HepG2 (cell line): Measurements from ENCODE around the gene ZMYND8. TPM values are rescaled to one million over a fixed set of nuclear protein-coding genes. Genes with fewer than 3 reads are reported as not detected.

ENCODE experiments used
- AGO2 ChIP-seq: fragments of 200-400 bp; formaldehyde crosslinking; optimal IDR thresholded peaks from 2 replicates; pipeline ENCODE3; 2017; ENCODE audit warnings: mild to moderate bottlenecking, low read depth, low read length, moderate library complexity
- CC2D1A ChIP-seq: sonication (generic); formaldehyde crosslinking; IDR thresholded peaks from 2 replicates; pipeline ENCODE4 v1.8.1; 2023; ENCODE audit warnings: mild to moderate bottlenecking, missing genetic modification reagents
- CHCHD3 ChIP-seq: sonication (generic); formaldehyde crosslinking; IDR thresholded peaks from 2 replicates; pipeline ENCODE4 v1.8.0; 2022; ENCODE audit warnings: mild to moderate bottlenecking, missing genetic modification reagents, moderate library complexity
- HNRNPH1 ChIP-seq: fragments of 200-400 bp; formaldehyde crosslinking; optimal IDR thresholded peaks from 2 replicates; pipeline ENCODE3; 2017; ENCODE audit warnings: mild to moderate bottlenecking, low read depth, low read length
- JUND ChIP-seq: sonication (generic); formaldehyde crosslinking; IDR thresholded peaks from 2 replicates; pipeline ENCODE4 v1.8.0; 2022; ENCODE audit warnings: mild to moderate bottlenecking, missing genetic modification reagents
- MIER3 ChIP-seq: IDR thresholded peaks from 2 replicates; pipeline ENCODE4 v1.6.1; 2016; ENCODE audit warnings: missing compliant biosample characterization, borderline replicate concordance
- POLR2A ChIP-seq, 2 experiments: IDR thresholded peaks; 2 replicates each; pipeline ENCODE4 v1.6.1; 2011; ENCODE audit warnings: low read depth in 2 of 2, low read length in 2 of 2, mild to moderate bottlenecking in 1 of 2, moderate library complexity in 1 of 2; ENCODE audit not compliant: insufficient read depth in 1 of 2
- SNAPC2 ChIP-seq: sonication (generic); formaldehyde crosslinking; IDR thresholded peaks from 2 replicates; pipeline ENCODE4 v1.8.1; 2022; ENCODE audit warnings: mild to moderate bottlenecking, missing genetic modification reagents
- ZMYM4 ChIP-seq: sonication (generic); formaldehyde crosslinking; IDR thresholded peaks from 2 replicates; pipeline ENCODE4 v1.8.1; 2023; ENCODE audit warnings: mild to moderate bottlenecking, missing genetic modification reagents
- ZNF124 ChIP-seq: sonication (generic); formaldehyde crosslinking; IDR thresholded peaks from 2 replicates; pipeline ENCODE4 v1.4.0; 2020; ENCODE audit warnings: missing genetic modification reagents
- ZNF234 ChIP-seq: sonication (generic); formaldehyde crosslinking; conservative IDR thresholded peaks from 2 replicates; pipeline ENCODE4 v1.5.1; 2020; ENCODE audit warnings: mild to moderate bottlenecking, missing genetic modification reagents
- ZNF33A ChIP-seq: sonication (generic); formaldehyde crosslinking; IDR thresholded peaks from 2 replicates; pipeline ENCODE4 v1.5.1; 2020; ENCODE audit warnings: missing genetic modification reagents, mild to moderate bottlenecking, moderate library complexity, borderline replicate concordance
- ZNF563 ChIP-seq: sonication (generic); formaldehyde crosslinking; IDR thresholded peaks from 2 replicates; pipeline ENCODE4 v1.8.0; 2022; ENCODE audit warnings: mild to moderate bottlenecking, moderate library complexity, missing genetic modification reagents
- ZNF569 ChIP-seq: sonication (generic); formaldehyde crosslinking; IDR thresholded peaks from 2 replicates; pipeline ENCODE4 v1.5.0; 2020; ENCODE audit warnings: mild to moderate bottlenecking, missing genetic modification reagents, moderate library complexity, borderline replicate concordance
- polyA plus RNA-seq, 8 experiments: library from polyadenylated mRNA; depleted of rRNA in 3 of 8; stranded (reverse) in 7 of 8; unstranded in 1 of 8; fragments of >200 nt; fragmentation: Illumina TruSeq in 4 of 8; extraction: Trizol in 4 of 8; gene quantifications; 2 replicates each; pipeline versions ENCODE4 v1.2.1 to v1.2.3, GENCODE V29; 2011 to 2016; ENCODE audit warnings: low read depth in 4 of 8, missing spikeins in 1 of 8, mixed read lengths in 1 of 8; ENCODE audit not compliant: insufficient read depth in 1 of 8
- total RNA-seq, 5 experiments: library from RNA; depleted of rRNA; stranded (reverse); fragments of >200 nt; fragmentation: Illumina TruSeq; extraction: Trizol; gene quantifications; 2 replicates each; pipeline ENCODE4 v1.2.3, GENCODE V29; 2016; ENCODE audit warnings: low read depth in 1 of 5
- TF ChIP-seq, protein P1 (sequence below): sonication (generic); formaldehyde crosslinking; conservative IDR thresholded peaks from 2 replicates; pipeline ENCODE4 v1.4.0; 2020; ENCODE audit warnings: missing genetic modification reagents
- TF ChIP-seq, protein P2 (sequence below): sonication (generic); formaldehyde crosslinking; IDR thresholded peaks from 2 replicates; pipeline ENCODE4 v1.4.0; 2020; ENCODE audit warnings: mild to moderate bottlenecking, missing genetic modification reagents
- TF ChIP-seq, protein P3 (sequence below): sonication (generic); formaldehyde crosslinking; IDR thresholded peaks from 2 replicates; pipeline ENCODE4 v1.4.0; 2020; ENCODE audit warnings: missing genetic modification reagents, mild to moderate bottlenecking, borderline replicate concordance

ZMYND8 gene
- total and polyA plus RNA-seq, 2 of the 13 experiments (the other 11 are each of a cell fraction or from before 2014, with no cell fraction given), result 53.9 to 84.7 TPM

DNA sequence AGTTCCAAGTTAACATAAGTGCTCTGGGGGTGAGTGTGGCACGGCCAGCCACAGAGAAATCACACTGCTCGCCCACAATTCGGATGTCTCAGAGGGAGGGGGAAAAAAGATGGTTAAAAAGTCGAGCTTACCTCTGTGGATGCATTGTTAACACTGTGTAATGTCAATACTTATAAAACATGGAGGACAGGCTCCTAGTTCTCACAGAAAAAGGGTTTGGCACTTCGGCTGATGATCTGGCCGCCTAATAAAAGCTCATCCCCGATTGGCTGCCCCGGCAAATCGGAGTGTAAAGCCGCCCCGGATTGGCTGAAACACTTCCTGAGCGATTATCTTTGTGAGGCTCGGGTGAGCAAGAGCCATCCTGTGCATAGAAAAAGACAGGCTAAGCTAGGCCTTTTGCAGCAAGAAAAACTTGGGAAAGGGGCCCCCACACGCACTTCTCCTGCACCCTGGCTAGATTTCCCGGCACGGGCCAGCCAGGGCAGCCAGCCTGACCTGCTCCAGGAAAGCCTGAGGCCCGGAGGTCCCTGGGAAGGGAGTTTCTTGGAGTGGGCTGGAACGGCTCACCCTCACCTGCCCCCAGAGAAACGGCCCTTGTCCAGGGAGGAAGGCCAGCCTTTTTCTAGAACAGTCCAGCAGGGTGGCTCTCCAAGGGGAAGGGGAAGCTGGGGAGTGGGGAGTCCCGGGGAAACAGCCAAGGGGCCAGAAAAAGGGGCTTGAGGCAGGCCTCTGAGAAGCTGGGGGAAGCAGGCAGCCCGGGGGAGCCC is at the start of gene ZMYND8 (continued):
- TF ChIP-seq MIER3 (CRISPR knock-in tag), result no peak
- TF ChIP-seq ZNF569, result peak; percentile 92; the same call in 1 of the 2 replicates
- TF ChIP-seq ZMYM4, result 0 out of 2 replicates have a peak, but pooled peaks have one; percentile 29
- TF ChIP-seq, protein P1, sequence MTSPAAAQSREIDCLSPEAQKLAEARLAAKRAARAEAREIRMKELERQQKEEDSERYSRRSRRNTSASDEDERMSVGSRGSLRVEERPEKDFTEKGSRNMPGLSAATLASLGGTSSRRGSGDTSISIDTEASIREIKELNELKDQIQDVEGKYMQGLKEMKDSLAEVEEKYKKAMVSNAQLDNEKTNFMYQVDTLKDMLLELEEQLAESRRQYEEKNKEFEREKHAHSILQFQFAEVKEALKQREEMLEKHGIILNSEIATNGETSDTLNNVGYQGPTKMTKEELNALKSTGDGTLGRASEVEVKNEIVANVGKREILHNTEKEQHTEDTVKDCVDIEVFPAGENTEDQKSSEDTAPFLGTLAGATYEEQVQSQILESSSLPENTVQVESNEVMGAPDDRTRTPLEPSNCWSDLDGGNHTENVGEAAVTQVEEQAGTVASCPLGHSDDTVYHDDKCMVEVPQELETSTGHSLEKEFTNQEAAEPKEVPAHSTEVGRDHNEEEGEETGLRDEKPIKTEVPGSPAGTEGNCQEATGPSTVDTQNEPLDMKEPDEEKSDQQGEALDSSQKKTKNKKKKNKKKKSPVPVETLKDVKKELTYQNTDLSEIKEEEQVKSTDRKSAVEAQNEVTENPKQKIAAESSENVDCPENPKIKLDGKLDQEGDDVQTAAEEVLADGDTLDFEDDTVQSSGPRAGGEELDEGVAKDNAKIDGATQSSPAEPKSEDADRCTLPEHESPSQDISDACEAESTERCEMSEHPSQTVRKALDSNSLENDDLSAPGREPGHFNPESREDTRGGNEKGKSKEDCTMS (CRISPR knock-in tag), result no peak; the same call in 1 of the 2 replicates
- TF ChIP-seq POLR2A (IDR thresholded peaks at IDR 0.05; ENCODE audit: insufficient read depth in 1 of 2, low read depth in 2 of 2, low read length in 2 of 2), result peak; percentile 66 to 84
- TF ChIP-seq ZNF563 (CRISPR knock-in tag), result no peak
- peak; percentile 95 for TF ChIP-seq AGO2
- no peak for TF ChIP-seq JUND
- TF ChIP-seq, protein P2, sequence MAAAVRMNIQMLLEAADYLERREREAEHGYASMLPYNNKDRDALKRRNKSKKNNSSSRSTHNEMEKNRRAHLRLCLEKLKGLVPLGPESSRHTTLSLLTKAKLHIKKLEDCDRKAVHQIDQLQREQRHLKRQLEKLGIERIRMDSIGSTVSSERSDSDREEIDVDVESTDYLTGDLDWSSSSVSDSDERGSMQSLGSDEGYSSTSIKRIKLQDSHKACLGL (CRISPR knock-in tag), result no peak
- TF ChIP-seq CC2D1A, result no peak
- TF ChIP-seq SNAPC2 (CRISPR knock-in tag), result peak; percentile 67; the same call in 1 of the 2 replicates
- TF ChIP-seq ZNF124, result no peak
- no peak; the same call in 1 of the 2 replicates for TF ChIP-seq CHCHD3 (CRISPR knock-in tag)
- TF ChIP-seq ZNF234 (CRISPR knock-in tag), result no peak
- TF ChIP-seq HNRNPH1, result no peak
- TF ChIP-seq, protein P3, sequence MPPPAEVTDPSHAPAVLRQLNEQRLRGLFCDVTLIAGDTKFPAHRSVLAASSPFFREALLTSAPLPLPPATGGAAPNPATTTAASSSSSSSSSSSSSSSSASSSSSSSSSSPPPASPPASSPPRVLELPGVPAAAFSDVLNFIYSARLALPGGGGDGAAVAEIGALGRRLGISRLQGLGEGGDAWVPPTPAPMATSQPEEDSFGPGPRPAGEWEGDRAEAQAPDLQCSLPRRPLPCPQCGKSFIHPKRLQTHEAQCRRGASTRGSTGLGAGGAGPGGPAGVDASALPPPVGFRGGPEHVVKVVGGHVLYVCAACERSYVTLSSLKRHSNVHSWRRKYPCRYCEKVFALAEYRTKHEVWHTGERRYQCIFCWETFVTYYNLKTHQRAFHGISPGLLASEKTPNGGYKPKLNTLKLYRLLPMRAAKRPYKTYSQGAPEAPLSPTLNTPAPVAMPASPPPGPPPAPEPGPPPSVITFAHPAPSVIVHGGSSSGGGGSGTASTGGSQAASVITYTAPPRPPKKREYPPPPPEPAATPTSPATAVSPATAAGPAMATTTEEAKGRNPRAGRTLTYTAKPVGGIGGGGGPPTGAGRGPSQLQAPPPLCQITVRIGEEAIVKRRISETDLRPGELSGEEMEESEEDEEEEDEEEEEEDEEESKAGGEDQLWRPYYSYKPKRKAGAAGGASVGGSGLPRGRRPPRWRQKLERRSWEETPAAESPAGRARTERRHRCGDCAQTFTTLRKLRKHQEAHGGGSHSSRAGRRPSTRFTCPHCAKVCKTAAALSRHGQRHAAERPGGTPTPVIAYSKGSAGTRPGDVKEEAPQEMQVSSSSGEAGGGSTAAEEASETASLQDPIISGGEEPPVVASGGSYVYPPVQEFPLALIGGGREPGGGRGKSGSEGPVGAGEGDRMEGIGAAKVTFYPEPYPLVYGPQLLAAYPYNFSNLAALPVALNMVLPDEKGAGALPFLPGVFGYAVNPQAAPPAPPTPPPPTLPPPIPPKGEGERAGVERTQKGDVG (CRISPR knock-in tag), result no peak; the same call in 1 of the 2 replicates
- no peak; the same call in 1 of the 2 replicates for TF ChIP-seq ZNF33A (CRISPR knock-in tag)
